Measurements from ENCODE around the gene HSPB1. TPM values are rescaled to one million over a fixed set of nuclear protein-coding genes. Genes with fewer than 3 reads are reported as not detected.

Gene HSPB1
- total and polyA plus RNA-seq, 2 of the 13 experiments (the other 11 are each of a cell fraction or from before 2014, with no cell fraction given): 21.0 to 38.6 TPM

DNA sequence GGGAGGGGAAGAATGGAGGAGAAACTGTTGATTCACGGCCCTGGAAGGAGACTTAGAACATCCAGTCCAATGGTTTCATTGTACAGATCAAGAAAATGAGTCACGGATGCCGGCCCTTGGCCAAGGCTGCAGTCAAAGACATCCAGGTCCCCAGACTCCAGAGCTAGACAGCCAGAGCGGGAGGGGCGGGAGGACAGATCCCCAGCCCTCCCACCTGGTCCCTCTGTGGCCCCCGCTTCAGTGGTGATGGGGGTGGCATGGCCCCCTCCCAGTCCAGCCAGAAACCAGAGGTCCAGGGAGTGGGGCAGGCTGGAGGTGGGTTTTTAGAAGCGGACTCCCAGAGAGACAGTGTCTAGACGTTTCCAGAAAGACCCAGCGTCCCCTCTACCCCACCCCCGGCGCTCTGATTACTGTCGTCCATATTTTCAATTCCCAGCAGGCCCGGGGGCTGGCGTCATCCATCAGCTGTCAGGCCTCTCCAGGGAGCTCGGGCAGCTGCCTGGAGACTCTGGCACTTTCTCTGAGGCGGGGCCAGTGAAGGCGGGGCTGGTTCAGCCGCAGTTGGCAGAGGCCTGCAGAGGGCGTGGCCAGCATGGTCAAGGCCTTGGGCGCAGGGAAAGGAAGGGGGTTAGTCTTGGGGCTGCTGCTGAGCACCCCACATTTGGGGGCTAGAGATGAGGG lies 8.0 kb upstream of the HSPB1 start (continued):
- TF ChIP-seq, protein P1, sequence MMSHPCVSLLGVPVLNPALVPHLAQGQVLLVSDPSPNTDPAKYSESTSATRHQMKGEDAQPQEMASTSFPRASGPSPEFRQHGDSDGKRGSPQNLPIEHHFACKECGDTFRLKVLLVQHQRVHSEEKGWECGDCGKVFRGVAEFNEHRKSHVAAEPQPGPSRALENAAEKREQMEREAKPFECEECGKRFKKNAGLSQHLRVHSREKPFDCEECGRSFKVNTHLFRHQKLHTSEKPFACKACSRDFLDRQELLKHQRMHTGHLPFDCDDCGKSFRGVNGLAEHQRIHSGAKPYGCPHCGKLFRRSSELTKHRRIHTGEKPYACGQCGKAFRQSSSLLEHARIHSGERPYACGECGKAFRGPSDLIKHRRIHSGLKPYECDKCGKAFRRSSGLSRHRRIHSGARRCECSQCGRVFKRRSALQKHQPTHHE (CRISPR knock-in tag; IDR thresholded peaks at IDR 0.05; ENCODE audit: borderline replicate concordance): no peak
- TF ChIP-seq ZNF570 (CRISPR knock-in tag; IDR thresholded peaks at IDR 0.05; ENCODE audit: borderline replicate concordance) (no peak), HDAC2 (CRISPR knock-in tag; IDR thresholded peaks at IDR 0.05) (no peak), HNRNPL (IDR thresholded peaks at IDR 0.05; ENCODE audit: low read depth, low read length) (peak; percentile 83; the same call in 1 of the 2 replicates)

DNA sequence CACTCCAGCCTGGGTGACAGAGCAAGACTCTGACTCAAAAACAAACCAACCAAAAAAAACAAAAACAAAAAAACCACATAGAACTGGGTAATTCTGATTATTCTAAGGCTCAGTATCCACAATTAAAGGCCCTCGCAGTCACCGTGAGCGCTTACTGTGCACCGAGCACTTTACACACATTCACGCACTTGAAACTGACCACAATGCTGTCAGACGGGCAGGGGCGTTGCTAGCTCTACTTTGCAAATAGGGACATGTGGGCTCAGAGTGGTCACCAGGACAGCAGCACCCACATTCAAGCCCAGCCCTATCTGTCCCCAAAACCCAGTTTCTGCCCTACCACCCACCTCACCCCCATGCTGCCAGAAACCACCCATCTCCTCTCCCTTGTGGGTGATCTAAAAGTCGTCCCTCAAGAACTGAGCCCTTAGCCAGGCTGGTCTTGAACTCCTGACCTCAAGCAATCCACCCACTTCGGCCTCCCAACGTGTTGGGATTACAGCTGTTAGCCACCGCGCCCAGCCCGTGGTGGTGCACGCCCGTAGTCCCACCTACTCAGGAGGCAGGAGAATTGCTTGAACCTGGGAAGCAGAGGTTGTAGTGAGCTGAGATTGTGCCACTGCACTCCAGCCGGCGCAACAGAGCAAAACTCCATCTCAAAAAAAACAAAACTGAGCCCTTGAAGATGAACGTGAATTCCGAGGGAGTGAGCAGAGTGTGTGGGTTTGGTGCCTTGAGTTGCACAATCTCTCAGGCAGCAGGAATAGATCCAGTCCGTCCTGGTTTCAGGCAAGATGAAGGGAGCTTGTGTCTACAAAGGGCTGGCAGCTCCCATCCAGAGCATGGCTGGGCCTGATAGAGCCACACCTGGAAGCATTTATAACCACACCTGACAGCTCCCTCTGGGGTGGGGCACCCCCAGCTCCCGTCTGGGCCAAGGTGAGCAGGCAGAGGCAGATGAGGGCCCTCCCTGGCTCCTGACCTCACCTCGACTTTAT lies 5.4 kb upstream of the HSPB1 start:
- CTCF ChIA-PET (ENCODE audit: low intra/inter-chr PET ratio, low total read pairs): interaction anchor here (8.6 kb wide), 1 partner anchor 16 kb away, joined by 179 read pairs; no protein-coding TSS in a partner anchor
- in situ Hi-C loops (cut with HindIII; ENCODE audit: extremely low pct_ligation_motif_present, low pct_unique_long_range_greater_than_20kb) (no loop called here), intact Hi-C loops (cut with micrococcal nuclease; ENCODE audit: unreplicated experiment) (no loop called here)
- H3K9me3 ChIP-seq (ENCODE audit: low read length): no peaks in the 10 kb centered on the region
- DNase-seq (ENCODE audit: low spot score) (peak; percentile 28), ATAC-seq (peak; percentile 42), FAIRE-seq (no peak)
- peak overlapping the region in 1 of 3 experiments; percentile 26; a peak in 1 of 6 replicates for H3K4me3 ChIP-seq (replicated peaks in 1 of 3; ENCODE audit: insufficient read depth in 1 of 3, low read depth in 2 of 3, low read length in 3 of 3)
- no peaks in the 10 kb centered on the region for H3K27me3 ChIP-seq (ENCODE audit: control insufficient read depth in 1 of 2, insufficient read depth in 2 of 2, low read length in 2 of 2)
- H4K20me1 ChIP-seq (ENCODE audit: insufficient read depth, low read length): no peaks in the 10 kb centered on the region
- H3K4me2 ChIP-seq (ENCODE audit: low read depth, low read length): peak overlapping the region; percentile 64
- 9% methylated on average over 15 of the region's 22 CpGs for WGBS (ENCODE audit: low lambda C conversion rate)
- H3K9ac ChIP-seq (ENCODE audit: insufficient read depth, low read depth, low read length): no peak overlapping the region; the same call in 1 of the 2 replicates
- no peak overlapping the region for H3K27ac ChIP-seq (ENCODE audit: extremely low read length, insufficient read depth, low read length)
- no peaks in the 10 kb centered on the region for H3K36me3 ChIP-seq (replicated peaks in 1 of 2; ENCODE audit: control insufficient read depth in 1 of 2, insufficient read depth in 2 of 2, low read length in 2 of 2)
- H3K79me2 ChIP-seq (ENCODE audit: insufficient read depth, low read length): no peaks in the 10 kb centered on the region
- POLR2A ChIA-PET: interaction anchor here (0.6 to 1.9 kb wide), 3 partner anchors 17 to 76 kb away, joined by 3 to 6 read pairs (median 3); no protein-coding TSS in a partner anchor
- H2AFZ ChIP-seq (ENCODE audit: low read length): no peak overlapping the region
- H3K4me1 ChIP-seq (ENCODE audit: insufficient read depth, low read length): peaks cover 72% of the 10 kb centered on the region
- BruUV-seq (replicated peaks): no TSS peak
- TF ChIP-seq SYNCRIP (IDR thresholded peaks at IDR 0.05; ENCODE audit: insufficient read depth, low read depth, low read length): no peak
- no peak for TF ChIP-seq MAFF (IDR thresholded peaks at IDR 0.05; ENCODE audit: low read depth, low read length)
- no peak for TF ChIP-seq ZNF253 (CRISPR knock-in tag; IDR thresholded peaks at IDR 0.05; ENCODE audit: borderline replicate concordance)
- TF ChIP-seq SOX13 (IDR thresholded peaks at IDR 0.05): no peak
- no peak for TF ChIP-seq SOX13 (CRISPR knock-in tag; conservative IDR thresholded peaks at IDR 0.05 in 1 of 2, IDR thresholded peaks at IDR 0.05 in 1 of 2)
- TF ChIP-seq, protein P2, sequence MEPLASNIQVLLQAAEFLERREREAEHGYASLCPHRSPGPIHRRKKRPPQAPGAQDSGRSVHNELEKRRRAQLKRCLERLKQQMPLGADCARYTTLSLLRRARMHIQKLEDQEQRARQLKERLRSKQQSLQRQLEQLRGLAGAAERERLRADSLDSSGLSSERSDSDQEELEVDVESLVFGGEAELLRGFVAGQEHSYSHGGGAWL (CRISPR knock-in tag; IDR thresholded peaks at IDR 0.05): no peak
- TF ChIP-seq MBNL3 (CRISPR knock-in tag; conservative IDR thresholded peaks at IDR 0.05): no peak
- no peak for TF ChIP-seq KAT2B (IDR thresholded peaks at IDR 0.05; ENCODE audit: borderline replicate concordance, low read depth, low read length)
- TF ChIP-seq PHF21A (CRISPR knock-in tag; IDR thresholded peaks at IDR 0.05): no peak
- TF ChIP-seq, protein P3, sequence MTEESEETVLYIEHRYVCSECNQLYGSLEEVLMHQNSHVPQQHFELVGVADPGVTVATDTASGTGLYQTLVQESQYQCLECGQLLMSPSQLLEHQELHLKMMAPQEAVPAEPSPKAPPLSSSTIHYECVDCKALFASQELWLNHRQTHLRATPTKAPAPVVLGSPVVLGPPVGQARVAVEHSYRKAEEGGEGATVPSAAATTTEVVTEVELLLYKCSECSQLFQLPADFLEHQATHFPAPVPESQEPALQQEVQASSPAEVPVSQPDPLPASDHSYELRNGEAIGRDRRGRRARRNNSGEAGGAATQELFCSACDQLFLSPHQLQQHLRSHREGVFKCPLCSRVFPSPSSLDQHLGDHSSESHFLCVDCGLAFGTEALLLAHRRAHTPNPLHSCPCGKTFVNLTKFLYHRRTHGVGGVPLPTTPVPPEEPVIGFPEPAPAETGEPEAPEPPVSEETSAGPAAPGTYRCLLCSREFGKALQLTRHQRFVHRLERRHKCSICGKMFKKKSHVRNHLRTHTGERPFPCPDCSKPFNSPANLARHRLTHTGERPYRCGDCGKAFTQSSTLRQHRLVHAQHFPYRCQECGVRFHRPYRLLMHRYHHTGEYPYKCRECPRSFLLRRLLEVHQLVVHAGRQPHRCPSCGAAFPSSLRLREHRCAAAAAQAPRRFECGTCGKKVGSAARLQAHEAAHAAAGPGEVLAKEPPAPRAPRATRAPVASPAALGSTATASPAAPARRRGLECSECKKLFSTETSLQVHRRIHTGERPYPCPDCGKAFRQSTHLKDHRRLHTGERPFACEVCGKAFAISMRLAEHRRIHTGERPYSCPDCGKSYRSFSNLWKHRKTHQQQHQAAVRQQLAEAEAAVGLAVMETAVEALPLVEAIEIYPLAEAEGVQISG (CRISPR knock-in tag; IDR thresholded peaks at IDR 0.05): no peak
- TF ChIP-seq ZNF468 (CRISPR knock-in tag; IDR thresholded peaks at IDR 0.05): no peak
- peak; percentile 17; the same call in 1 of the 2 replicates for TF ChIP-seq SALL1 (CRISPR knock-in tag; IDR thresholded peaks at IDR 0.05)

Data from HepG2 (cell line).